ENCODE measurements around the gene NSG1.
"Not testable (repeated sequence)": the region's sequence is repeated elsewhere in the genome, so short reads cannot be mapped to it uniquely, and the experiment has no call there.

NSG1 gene

DNA sequence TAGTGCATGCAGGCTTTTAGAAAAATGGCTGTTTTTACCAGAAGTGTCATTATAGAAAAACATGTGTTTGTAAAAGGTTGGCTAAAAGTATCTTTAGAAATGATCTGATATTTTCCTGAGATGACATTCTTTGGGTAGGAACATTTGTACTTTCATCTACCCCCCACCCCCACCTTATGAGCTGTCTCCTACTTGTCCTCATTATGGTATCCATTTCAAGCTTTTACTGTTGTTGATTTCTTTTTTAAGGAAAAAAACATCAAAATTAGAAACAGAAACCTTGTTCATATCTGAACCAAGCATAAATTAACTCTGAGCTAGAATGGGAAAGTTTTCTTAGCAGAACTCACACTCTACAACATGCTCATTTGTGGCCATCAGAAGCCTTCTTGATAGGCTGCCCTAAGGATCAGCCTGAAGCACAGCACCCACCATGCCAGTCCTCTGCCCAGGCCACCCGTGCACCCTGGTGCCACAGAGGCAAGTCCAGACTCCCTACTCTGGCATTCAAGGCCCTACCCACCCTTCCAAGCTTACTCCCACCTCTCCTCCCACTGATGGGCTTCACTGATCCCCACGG is 49.4 kb downstream of the NSG1 start:
- DNase-seq (ENCODE audit: low spot score): no peak

DNA sequence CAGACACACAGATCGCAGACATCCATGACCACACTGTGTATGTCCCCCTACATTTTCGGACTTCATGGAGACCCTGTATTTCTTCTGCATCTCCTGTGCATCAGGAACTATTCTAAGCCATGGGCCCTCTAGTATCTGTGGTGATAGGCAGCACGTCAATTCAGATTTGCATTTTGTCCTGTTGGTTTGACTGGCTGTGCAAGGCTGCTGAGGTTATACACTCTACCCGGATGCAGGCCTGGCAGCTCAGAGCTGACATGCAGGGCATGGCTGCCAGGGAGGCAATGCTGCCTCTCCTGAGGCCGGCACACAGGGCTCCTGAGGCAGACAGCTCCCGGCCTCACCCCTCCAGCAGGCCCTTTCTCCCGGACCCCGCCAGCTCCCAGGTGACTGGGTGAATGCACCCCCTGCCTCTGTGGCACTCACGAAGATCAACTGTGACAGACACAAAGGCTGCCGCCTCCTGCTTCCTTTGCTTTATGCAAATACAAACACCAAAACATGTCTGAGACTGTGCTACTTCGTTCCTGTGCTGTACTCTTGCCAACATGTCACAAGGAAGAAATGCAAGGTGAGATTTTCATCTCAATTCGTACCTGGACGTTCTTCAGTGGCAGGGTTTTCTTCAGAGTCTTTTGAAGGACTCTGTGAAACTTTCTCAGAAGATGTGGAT is 51.0 kb downstream of the NSG1 start:
- no peak for DNase-seq (ENCODE audit: low spot score)

DNA sequence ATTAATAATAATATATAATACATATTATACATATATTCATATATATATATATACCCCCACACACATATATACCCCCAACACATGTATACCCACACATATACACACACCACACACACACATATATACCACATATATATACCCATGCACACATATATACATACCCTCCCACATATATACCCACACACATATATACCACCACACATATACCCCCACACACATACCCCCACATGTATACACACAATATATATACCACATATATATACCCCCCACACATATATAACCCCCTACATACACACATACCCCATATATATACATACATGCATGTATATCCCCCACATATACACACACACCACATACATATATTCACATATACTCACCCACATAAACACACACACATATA is 52.0 kb downstream of the NSG1 start:
- DNase-seq (ENCODE audit: low spot score): no peak

DNA sequence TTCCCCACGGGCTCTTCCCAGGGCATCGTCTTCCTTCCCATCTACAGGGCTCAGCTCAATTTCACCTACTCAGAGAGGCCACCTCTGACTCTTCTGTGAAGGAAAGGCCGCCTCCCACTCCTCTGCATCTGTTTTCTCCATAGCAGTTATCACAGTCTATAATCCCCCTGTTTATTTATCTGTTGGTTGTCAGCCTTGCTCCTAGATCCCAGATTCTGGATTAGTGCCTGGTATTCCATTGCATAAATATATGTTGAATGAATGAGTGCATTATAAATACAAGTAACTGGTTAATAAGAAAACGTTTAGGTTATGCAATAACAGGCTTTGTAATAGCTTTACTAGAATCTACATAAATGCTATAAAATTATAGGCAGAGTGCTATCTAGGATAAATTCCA is 52.9 kb downstream of the NSG1 start:
- no peak for DNase-seq (ENCODE audit: low spot score)

DNA sequence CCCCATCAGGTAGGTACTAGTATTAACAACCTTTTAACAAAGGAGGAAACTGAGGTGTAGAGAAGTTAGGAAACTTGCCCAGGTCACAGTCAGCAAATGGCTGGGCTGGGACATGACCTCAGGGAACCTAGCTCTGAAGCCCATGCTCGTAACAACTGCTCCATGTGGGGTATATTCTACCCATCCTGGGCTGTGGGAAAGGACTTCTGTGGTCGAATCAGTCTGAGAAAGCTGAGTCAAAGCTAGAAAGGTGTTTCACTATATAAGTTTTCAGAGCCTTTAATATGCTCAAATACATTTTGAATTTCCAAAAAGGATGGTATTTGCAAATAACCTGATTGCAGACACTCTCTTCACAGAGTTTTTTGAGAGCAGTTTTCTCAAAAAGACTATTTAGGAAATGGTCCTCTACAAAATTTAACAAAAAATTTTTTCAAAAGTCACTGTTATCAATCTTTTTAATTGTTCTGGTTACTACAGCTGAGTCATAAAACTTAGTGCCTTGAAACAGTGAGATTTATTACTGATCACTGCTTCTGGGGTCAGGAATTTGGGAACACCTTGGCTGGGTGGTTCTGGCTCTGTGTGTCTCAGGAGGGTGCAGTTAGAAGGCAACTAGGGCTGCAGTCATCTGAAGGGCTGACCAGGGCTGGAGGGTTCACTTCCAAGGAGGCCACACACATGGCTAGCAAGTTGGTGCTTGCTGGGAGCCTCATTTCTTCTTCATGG is 53.6 kb downstream of the NSG1 start:
- no peak for DNase-seq (ENCODE audit: low spot score)

DNA sequence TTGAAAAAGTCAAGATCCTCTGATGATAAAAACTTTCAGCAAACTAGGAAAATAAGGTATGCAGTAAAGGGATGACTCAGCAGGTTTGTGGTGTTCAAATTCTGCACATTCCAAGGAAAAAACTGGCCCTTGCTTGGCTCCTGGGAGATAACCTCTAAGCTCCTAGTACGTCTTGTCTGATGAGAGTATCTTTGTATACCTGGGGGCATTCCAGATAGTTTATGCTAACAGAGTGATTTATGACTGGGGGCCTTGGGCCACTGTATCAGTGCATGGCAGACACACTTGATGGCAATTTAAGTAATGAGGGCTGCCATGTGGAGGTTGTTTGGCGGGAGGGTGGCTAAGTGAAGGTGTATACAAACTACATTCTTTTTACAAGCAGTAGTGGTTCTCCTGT is 56.9 kb downstream of the NSG1 start:
- DNase-seq (ENCODE audit: low spot score): peak; percentile 29

DNA sequence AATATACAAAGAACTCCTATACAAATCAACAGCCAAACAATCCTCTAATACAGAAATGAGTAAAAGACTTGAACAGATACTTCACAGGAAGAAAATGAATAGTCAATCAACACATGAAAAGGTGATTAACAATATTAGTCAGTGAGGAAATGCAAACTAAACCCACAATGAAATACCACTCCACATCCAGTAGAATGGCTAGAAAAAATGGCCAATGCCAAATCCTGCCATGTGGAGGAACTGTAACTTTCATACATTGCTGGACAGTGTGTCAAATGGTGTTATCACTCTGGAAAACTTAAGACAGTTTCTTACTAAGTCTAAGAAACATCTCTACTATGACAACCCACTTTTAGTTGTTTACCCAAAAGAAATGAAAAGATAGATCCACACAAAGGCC is 59.5 kb downstream of the NSG1 start:
- DNase-seq (ENCODE audit: low spot score): no peak

DNA sequence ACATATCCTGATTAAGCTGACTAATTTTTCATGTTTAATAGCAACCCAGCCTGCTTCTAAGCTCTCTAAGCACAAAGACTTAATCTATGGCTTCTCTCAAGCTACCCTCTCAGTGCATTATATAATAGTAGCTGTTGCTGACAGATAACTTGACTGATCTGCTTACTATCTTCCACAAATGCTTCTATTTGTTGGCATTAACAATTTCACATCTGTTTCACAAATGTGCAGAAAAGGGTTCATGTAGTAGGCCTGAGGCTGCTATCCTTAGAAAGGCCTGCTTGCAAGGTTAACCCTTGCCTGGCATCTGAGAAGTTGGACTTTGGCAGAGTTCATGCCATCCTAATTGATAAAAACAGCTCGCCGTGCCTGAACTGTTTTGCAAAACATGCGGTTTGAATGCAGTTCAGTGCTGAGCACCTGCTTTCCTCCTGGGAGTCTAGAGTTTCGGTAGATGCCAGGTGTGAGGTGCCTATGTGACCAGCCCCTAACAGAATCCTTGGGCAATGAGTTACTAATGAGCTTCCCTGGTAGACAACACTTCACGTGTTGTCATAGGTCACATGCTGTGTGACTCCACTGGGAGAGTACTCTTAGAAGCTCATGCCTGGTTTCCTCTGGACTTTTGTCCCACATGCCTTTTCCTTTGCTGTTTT is 68.4 kb downstream of the NSG1 start:
- DNase-seq (ENCODE audit: low spot score): no peak

DNA sequence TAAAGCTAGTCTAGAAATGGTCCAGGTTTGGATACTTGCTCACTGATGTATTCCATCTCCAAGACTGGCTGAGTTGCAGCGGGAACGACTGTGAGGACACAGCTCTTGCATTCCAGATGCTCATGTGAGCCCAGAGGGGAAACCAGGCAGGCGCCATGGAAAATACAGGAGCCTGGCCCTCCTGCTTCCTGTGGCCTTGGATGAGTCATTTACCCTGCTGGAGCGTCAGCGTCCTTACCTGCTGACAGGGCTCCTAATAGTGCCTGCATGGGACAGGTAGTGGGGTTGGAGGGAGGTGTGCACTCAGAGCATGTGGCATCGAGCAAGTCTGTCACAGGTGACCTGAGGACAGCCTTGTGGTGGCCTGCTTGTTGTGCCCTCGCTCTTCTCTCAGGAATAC is 69.4 kb downstream of the NSG1 start:
- DNase-seq (ENCODE audit: low spot score): no peak

DNA sequence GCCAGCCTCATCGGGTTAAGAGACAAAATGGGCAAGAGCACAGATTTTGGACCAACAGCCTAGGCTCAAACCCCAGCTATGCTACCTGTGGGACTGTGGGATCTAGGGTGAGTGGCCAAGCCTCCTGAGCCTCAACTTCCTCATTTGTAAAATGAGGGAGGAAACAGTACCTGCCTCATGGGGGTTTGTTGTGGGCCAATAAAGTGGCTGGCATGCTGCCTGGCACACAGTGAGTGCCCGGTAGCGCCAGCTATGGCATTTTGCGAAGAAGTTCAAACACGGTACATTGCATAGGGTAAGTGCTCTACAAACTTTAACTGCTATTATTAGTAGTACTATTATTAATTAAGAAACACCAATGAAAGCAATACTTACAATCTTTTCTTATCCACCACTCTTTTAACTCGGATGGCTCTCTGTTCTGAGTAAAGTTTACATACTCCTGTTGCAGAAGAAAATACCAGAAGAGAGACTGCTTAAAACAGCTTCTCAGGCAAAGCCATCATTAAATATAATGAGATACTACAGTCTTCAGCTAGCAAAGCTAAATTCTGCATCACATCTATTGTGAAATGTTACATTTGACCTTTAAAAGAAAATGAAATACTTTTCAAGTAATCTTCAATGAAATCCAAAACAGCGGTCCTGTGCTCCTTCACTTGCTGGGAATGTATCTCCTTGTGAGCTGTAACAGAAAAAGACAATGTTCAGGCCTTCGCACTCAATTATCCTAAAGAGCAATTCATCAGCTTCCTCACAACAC is 70.1 kb downstream of the NSG1 start:
- no peak for DNase-seq (ENCODE audit: low spot score)

DNA sequence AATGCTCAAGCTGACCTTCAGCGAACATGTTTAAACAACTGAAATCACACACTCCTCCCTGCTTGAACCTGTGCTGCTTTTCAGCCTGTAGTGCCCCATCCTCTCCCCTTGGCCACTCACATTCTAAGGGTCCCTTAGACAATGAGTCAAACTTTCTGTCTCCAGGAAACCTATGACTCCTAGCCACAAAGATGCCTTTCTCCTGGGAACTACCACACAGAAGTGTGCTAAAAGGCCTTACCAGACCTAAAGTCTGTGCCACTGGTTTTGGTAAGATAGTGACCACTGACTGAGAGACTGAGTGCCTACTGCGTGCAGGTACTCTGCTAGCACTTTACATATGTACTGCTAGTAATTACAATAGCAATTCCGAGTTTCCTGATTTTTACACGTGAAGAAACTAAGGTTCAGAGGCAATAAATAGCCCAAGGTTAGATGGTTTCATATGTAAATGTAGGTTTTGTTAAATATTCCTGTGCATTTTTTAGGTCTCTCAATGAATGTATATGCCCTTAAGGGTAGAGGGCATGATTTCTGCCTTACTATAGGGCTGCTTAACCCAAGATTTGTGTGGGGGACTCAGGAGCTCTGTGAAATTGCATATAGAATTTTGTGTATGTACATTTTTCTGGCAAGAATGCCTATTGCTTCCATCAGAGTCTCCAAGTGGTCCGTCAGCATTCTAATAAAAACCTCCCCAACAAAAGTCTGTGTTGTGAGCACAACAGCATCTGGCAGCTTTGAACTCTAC is 71.1 kb downstream of the NSG1 start:
- DNase-seq (ENCODE audit: low spot score): peak; percentile 51

DNA sequence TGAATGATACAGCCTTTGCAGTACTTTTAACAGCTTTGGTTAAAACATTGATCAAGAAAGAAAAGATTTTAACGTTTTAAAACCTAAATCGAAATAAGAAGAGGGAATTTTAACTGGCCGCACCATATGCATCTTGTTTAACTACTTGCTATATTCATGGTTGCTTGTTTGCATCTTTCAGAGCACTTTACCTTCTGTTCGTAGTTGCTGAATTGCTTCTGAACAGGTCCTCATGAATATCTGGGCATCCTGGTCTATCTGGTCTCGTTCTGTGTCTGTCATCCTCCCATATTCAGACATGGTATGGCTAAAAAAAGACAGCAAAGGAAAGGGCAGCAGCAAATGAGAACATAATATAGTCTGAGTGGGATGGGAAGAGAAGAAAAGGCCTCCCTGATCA is 72.3 kb downstream of the NSG1 start:
- DNase-seq (ENCODE audit: low spot score): no peak

DNA sequence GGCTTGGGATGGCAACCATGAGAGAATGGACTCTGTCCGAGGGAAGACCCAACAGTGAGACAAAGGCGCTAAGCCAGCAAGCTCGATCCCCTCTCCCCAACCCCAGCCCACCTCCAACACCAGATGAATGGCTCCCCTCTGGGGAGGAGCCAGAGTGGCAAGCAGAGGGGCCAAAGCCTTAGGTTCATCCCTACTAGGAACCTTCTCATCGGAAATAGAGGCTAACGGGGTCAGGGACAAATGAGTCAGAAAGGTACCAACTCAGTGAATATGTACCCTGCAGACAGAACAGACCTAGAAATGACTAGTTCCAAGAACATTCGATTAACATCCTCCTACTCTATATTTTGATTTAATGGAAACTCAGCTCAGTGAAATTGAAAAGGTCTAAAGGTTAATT is 73.9 kb downstream of the NSG1 start:
- DNase-seq (ENCODE audit: low spot score): no peak

DNA sequence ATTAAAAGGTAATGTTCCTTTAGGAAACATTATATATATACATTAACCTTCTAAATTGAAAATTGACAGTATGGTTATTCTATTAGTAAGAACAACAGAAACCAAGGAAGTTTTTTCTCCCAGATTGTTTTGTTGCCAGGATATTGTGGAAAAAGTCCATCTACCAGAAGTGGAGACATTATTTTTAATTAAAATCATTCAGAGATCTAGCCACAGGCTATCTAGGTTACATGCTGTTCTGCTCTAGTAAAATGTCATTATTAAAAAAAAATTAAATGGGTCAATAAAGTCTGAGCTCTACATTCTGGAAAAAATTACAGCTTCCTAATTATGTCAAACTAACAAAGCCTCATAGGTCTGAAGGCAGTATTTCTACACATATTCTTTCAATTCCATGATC is 74.3 kb downstream of the NSG1 start:
- no peak for DNase-seq (ENCODE audit: low spot score)

DNA sequence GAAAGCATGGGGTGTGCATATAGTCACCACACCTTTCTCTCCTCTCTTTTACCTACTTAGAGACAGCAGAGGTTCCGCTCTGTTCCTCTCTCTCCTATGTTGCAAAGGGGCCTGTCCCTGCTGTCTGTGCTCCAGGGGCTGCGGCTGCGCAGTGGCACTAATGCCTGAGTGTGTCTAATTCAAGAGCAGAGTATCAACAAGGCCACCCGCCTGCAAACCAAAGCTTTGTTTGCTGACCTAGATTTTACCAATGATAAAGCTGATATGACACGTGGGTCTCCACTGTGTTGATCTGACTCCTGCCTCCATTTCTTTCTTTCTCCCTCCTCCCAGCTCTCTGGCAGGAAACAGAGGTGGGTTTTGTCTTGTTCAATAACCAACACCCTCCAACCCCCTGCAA is 74.9 kb downstream of the NSG1 start:
- DNase-seq (ENCODE audit: low spot score): no peak

DNA sequence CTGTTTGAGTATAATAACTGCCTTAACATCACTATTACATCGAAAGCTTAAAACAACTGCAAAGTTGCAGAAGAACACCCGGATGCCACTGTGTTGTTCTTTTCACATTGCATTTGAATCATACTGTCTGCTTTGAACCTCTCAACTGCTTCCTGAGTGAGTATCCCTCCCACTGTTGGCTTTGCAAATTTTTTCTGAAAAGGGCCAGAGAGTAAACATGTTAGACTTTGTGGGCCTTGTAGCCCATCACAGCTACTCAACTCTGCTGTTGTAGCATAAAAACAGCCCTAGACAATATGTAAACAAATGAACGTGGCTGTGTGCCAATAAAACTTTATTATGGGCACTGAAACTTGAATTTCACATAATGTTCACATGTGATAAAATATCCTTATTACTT is 76.1 kb downstream of the NSG1 start:
- DNase-seq (ENCODE audit: low spot score): no peak

DNA sequence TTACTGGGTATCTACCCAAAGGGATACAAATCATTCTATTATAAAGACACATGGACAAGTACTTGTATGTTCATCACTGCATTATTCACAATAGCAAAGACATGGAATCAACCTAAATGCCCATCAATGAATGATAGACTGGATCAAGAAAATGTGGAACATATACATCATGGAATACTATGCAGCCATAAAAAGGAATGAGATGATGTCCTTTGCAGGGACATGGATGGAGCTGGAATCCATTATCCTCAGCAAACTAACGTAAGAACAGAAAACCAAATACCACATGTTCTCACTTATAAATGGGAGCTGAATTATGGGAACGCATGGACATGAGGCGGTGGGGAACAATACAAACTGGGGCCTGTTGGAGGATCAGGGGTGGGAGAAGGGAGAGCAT is 78.3 kb downstream of the NSG1 start:
- not testable (repeated sequence) for DNase-seq (ENCODE audit: low spot score)
